ENCODE measurements around the gene JKAMP.
"Not testable (repeated sequence)": the region's sequence is repeated elsewhere in the genome, so short reads cannot be mapped to it uniquely, and the experiment has no call there.

JKAMP gene, protein sequence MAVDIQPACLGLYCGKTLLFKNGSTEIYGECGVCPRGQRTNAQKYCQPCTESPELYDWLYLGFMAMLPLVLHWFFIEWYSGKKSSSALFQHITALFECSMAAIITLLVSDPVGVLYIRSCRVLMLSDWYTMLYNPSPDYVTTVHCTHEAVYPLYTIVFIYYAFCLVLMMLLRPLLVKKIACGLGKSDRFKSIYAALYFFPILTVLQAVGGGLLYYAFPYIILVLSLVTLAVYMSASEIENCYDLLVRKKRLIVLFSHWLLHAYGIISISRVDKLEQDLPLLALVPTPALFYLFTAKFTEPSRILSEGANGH

DNA sequence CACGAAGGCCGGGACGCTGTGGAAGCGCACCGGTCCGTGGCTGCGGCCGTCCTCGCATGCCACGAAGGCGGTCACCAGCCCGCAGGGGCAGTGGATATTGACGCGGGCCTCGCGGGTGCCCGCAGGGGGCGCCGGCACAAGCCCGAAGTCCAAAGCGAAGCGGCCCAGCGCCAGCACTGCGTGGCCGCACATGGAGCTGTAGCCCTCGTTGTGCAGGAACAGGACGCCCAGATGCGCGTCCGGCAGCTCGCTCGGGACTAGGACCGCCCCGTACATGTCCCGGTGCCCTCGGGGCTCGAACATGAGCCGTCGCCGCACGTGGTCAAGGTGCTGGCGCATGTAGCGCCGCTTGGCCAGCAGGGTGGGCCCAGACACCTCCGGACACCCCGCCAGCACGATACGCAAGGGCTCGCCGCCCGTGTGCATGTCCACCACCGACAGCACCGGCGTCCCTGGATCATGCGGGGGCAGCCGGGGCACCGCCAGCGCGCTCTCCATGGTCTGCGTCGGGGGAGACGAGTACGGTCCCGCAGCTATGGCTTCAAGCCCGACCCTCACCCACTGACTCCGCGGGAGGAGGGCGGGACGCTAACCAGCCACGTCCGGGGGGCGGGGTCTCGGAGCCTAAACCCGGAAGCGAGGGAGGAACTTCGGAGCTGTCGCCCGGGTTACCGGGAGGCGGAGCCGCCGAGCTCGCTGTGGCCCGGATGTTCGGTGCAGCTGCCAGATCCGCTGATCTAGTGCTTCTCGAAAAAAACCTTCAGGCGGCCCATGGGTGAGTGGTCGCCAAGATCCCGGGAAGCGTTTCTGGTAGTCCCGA, at the start of gene JKAMP, which contains the start of gene L3HYPDH:
Gene JKAMP, plus strand, starts transcription at position 699 of the 820 bp plus-strand sequence. Its CDS starts 73 bp downstream, at position 772.
Gene L3HYPDH, minus strand, starts transcription at position 590 of the 820 bp plus-strand sequence. Its CDS starts 92 bp downstream, at position 498.
- peak; percentile 80 to 98 (median 93) for DNase-seq

DNA sequence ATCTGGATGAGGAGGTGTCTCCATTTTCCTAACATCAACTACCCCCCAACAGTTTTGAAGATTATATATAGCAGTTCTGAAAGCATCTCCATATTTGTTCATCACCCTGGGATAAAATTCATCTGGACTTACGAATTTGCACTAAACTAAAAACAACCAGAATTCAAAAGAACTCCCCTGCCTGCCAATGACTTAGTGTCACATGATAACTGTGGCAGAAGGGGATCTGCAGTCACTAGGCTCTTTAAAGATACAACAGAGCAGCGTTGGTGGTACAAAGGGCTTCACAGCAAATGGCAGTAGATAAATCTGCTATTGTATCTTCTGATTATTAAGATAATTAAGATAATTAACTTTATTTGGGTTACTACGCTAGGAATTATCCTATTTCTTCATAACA, 49.2 kb upstream of the JKAMP start:
- DNase-seq: no peak

DNA sequence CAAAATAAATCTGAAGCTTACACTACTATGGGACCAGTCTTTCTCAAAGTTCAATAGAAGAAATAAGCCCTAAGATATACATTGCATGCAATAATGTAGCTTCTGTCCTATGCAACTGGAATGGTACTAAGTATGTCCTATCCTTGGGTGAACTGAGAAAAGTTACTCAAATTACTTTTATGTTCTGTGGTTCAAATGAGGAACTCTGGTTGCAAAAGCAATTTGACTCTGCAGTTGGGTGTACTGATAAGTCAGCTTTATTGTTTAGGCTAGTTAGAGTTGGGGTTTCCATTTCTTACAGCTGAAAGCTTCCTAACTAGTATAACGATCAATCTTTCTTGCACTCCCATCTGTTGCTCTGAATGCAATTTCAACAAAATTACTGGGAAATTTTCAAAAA, 48.3 kb upstream of the JKAMP start:
- DNase-seq: no peak

DNA sequence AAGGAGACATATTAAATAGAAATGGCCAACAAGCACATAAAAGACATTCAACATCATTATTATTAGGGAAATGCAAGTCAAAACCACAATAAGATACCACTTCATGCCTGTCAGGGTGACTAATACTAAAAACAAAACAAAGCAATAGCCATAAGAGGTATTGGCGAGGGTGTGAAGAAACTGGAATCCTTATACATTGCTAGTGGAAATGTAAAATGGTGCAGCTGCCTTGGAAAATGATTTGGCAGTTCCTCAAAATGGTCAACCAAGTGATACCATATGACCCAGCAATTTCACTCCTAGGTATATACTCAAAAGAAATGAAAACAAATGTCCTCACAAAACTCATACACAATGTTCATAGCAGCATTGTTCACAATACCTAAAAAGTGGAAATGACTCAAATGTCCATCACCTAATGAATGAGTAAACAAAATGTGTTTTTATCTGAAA, 46.1 kb upstream of the JKAMP start:
- no peak for DNase-seq

DNA sequence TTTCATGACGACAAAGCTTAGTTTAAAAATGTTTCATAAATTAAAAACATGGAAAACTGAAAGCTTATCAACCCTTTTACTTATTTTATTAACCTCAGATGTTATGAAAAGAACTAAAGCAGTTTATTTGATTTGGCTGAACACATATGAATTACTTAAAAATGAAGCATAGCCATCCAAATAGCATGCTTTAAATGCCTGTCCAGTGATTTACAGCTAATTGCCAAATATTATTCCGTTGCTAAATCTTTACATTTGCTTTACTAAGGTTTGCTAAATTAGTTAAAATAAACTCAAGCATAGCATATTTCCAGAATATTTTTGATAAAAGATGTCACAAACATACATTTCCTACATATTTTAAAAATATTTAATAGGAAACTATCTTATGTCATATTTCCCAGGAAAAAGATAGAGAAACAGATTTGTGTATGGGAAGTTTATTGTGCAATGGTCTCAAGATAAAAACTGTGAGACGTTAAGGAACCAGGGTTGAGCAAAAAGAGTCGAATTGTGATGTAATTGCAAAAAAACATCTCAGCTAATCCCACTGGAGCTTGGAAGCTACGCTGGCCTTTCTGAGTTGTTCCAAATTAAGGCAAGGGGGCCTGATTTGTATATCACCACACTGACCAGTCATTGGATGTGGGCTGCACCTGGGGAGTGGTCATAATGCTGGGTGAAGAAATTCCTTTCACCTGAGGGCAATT, 44.9 kb upstream of the JKAMP start:
- no peak for DNase-seq

DNA sequence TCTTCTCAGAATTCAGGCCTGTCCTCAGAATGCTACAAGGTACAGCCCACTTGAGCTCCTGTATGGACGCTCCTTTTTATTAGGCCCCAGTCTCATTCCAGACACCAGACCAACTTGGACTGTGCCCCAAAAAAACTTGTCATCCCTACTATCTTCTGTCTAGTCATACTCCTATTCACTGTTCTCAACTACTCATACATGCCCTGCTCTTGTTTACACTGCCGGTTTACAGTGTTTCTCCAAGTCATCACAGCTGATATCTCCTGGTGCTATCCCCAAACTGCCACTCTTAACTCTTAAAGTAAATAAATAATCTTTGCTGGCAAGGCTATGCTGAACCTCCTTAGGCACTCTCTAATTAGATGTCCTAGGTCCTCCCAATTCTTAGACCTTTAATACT, 35.6 kb upstream of the JKAMP start:
- not testable (repeated sequence) for DNase-seq

DNA sequence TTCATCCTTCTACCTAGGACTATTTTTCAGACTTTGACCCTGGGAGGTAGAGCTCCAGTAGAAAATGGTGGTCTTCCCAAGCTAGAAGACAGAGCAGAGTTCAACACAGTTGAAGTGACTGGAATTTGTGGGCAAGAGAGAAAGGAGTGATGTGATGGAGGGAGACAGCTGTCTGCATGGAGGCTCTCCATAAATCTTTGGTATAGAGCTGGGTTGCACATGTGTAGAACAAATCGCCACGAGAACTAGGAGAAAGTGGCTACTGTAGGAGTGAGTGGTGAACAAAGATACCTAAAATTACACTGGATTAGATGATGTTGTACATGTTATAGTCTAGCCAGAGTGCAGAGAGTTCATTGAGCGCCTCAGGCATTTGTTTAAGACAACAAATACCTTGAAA, 33.6 kb upstream of the JKAMP start:
- DNase-seq: no peak

DNA sequence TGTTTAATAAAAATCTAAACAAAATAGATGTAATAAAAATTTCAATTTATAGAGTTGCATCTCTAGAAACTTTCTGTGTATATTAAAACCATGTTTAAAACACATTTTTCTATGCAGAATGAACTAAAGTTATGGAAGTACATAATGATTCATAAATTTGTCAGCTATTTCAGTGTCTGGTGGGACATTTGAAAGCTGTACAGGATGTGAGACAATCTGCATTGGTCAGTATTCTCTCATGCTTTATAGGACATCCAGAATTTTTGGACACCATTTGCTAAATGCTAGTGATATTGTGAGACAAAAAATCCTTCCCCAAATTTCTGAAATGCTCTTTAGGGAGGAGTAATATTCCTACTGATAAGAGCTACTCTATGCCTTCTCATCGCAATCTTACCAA, 32.5 kb upstream of the JKAMP start:
- no peak for DNase-seq

DNA sequence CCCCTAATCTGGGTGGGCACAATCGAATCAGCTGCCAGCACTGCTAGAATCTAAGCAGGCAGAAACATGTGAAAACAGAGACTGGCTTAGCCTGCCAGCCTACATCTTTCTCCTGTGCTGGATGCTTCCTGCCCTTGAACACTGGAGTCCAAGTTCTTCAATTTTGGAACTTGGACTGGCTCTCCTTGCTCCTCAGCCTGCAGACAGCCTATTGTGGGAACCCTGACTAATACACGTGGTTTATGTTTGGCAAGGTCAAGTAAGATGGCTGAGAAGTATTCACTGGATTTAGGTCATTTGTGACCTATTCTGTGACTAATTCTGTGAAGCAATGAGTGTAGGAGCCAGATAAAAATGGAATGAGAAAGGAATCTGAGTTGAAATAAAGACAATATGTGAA, 30.2 kb upstream of the JKAMP start:
- DNase-seq: peak in 1 of 51 donors; percentile 13

DNA sequence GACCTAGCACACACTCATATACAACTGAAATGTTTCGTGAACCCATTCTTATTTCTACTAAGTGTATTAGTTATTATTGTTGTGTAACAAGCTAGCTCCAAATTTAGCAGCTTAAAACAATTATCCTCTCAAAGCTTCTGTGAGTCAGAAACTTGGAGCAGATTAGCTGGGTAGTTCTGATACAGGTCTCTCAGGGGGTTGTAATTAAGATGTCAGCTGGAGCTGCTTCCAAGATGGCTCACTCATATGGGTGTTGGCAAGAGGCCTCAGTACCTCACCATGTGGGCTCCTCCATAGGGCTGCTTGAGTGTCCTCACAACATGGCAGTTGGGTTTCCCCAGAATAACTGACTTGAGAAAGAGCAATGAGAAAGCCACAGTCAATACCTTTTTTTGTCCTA, 28.9 kb upstream of the JKAMP start:
- no peak for DNase-seq

DNA sequence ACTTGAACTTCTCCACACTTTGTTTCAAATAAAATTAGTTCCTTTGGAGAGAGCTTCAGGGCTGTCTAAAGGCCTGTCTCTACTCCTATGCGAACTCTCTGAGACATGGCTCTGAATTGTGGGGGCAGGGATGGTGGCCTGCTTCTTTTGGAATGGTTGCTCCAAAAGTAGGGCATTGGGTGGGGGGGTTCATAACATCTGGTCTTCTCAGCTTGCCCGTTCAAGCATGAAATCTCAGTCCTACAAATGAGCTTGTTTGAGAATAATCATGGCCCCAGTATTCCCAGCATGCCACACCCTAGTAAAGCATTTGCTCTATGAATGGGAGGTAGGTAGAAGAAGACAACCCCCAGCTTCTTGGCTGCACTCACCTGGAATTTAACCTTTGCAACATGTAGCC, 25.8 kb upstream of the JKAMP start:
- no peak for DNase-seq

DNA sequence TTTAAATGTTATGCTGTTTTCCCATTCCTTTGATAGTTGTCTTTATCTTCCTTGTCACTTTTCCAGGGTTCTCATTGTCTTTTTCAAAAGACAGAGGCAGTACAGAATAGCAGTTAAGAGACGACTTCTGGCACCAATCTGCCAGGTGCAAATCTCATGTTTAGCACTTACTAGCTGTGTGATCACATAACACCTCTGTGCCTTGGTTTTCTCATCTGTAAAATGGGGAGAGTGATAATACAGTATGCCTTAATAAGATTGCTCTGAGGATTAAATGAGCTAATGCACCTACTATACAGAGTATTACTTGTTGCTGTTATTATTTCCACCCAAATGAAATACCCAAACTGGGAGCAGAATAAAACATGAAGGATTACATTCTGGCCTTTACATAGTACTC, 23.9 kb upstream of the JKAMP start:
- DNase-seq: no peak

DNA sequence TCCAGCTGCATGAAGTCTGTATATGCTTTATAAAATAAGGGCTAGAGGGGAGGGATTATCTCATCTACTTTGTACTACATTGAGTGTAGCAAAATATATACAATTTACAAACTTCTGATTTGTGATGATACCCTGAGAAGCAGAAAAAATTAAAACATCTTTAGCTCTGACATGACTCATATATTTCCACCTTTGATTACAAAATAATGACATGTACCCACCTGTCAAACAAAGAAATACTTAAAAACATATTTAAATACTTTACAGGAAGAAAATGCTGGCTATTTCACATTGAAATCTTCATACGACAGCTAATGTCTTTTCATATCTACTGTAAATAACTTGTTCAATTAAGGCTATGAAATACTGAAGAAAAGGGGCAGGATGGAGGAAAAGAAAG, 22.4 kb upstream of the JKAMP start:
- no peak for DNase-seq

DNA sequence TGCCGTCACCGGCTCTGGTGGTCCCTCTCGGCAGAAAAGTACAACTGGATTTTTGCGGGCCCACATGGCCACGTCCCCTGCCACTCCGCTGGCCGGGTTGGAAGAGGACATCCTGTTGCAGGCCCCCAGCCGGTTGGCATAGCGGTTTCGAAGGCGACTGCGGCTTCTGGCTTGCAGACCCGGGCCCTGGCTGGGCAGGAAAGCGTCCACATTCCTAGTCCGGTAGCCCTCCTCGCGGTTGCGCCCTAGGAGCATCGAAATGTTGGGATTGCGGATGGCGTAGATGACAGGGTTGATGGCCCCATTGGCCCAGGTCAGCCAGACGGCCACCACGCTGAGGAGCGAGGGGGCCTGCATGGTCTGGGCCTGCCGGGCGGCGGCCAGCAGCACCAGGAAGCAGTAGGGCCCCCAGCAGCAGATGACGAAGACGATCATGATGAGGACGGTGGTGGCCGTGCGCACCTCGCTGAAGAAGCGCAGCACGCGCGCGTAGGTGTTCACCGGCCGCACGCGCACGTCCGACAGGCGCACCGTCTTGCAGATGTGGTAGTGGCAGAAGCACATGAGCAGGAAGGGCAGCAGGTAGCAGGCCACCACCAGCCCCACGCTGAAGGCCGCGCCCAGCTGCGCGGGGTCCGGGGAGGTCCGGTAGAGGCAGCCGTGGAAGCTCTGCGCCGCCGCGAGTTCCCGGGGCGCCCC, 20.4 kb upstream of the JKAMP start:
- DNase-seq: peak in 17 of 51 donors; percentile 20 to 70 (median 35)

DNA sequence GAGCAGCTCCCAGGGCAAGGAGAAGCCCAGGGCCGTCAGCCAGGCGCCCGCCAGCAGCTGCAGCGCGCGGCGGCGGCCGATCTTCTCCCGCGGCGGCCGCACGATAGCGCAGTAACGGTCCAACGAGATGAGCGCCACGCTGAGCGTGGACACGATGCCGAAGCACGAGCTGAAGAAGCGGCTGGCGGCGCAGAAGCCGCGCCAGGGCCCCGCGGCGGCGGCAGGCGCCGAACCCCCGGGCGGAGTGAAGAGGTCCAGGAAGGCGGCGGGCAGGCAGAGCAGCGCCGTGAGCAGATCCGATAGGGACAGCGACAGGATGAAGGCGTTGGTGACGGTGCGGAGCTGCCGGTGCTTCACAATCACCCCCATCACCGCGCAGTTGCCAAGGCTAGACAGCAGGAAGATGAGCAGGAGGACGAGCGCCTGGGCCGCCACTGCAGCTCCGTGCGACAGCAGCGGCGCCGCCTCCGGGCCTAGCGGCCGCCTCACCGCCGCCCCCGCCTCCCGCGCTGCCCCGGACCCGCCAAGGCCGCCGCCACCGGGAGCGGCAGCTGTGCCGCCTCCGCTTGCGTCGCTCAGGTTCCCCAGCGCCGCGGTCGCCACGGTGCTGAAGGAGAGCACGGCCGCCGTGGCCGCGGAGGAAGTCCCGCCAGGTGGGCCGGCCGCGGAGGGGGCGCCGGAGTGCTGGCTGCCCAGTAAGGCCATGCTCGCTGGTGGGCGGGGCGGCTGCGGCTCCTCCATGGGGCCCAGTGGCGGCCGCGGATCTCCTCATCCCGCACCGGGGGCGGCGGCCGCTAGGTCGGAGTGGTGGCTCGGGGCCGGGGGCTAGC, 19.6 kb upstream of the JKAMP start:
- peak in 41 of 51 donors; percentile 16 to 88 (median 63) for DNase-seq

DNA sequence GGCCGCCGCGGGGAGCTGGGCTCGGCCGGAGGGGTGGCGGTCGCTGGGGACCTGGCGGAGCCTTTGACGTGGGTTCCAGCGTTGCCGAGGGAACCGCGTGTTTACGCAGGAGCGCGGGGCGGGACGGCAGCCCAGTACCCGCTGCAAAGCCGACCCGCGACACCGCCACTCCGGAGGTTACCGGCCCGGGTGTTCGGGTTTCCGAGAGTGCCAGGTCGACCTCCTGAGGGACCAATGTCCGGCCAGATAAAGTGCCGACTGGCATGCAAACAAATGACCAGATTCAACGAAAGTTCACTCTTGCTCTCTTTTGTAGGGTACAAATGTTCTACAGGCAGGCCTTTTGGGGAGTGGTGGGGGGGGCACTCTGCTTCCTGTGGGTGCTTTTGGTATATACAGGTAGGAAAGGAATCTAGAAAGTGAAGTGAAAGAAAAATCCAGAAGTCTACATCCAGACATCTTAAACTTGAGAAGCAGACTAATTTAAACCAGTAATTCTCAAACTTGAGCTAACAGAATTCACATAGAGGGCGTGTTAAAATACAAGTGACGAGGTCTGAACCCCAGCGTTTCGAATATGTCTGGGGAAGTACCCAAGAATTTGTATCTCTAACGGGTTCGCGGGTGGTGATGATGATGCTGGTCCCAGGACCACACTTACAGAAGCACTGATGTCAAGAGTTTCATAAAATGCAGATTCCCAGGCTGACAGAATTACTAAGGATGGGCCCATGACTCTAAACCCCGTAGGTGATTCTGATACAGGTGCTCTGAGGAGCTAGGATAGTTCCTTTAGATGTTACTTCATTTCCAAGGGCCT, 18.8 kb upstream of the JKAMP start, which contains the start of gene GPR135:
Gene GPR135, minus strand, starts transcription at position 65 of the 820 bp plus-strand sequence. CDS start 154 bp downstream, outside the sequence.
- peak in 33 of 51 donors; percentile 16 to 88 (median 67) for DNase-seq

DNA sequence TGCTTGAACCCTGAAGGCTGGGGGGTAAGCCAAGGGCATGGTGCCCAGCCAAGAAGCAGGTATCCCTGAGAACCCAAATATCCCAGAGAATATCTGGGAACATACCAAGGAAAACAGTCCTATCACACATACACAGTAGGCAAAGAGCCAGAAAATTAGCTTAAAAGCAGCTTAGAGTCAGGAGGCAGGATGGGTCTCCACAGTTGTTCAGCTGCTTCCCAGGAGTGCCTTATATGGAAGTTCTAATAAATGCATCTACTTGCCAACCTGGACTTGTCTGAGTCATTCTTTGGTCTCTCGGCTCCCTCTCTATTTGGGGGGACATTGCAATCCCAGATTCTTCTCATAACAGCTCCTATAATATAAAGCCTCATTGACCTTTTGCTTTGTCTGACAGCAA, 10.1 kb upstream of the JKAMP start:
- DNase-seq: no peak

DNA sequence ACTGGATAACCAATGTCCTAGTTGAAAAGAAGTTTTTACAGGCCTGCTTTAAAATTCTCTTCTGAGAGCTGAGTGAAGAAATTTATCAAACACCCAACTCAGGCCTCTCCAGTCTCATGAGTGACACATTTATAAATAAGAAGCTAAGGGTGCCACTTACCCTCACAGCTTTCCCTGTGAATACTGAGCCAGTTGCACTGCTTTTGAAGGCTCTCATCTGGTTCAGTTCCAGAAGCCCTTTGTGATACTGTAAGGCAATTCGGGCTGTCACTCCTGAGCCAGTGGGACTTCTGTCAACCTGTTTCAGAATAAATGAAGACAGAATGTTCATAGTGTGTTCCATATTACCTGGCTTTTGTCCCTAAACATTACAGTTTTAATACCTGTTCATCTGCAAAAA, 8.6 kb upstream of the JKAMP start:
- DNase-seq: no peak

DNA sequence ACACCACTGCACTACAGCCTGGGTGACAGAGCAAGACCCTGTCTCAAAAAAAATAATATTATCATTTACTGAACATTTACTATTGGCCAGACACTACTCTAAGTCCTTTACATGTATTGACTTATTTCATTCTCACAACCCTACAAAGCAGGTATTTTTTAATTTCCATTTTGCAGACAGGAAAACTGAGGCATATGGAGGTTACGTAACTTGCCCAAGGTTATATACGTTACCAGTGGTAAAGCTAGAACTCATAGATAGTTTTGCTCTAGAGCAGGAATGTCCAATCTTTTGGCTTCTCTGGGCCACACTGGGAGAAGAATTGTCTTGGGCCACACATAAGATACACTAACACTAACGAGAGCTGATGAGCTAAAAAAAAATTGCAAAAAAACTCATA, 5.8 kb upstream of the JKAMP start:
- no peak for DNase-seq

All from hypothalamus (tissue), 51 donors.